Muscle of arm (tissue), 12 donors: ENCODE measurements around the gene NF2. TPM values are rescaled to one million over a fixed set of nuclear protein-coding genes. Genes with fewer than 3 reads are reported as not detected.
A peak's percentile ranks its signal among the peaks of the same experiment; 100 is the strongest.

ENCODE experiments used
- DNase-seq: peaks from one replicate; pipeline ENCODE4 v3.0.0-alpha.2; 2013
- polyA plus RNA-seq, 12 donors: library from polyadenylated mRNA; unstranded; fragments of 120-200 nt; gene quantifications; one replicate each; pipeline ENCODE4 v1.2.1, GENCODE V29; 2013; ENCODE audit not compliant: insufficient read length in 12 of 12

NF2 gene
- polyA plus RNA-seq, 12 donors = 19.7 to 24.0 (median 22.3) TPM; not detected in 1

- DNase-seq = no peak
Observed at GRCh38 chr22:29700206-29700899, 96.9 kb downstream of the NF2 start.

- no peak for DNase-seq
Observed at GRCh38 chr22:29700900-29701154, 97.4 kb downstream of the NF2 start.

- no peak for DNase-seq
Observed at GRCh38 chr22:29701155-29701999, 97.9 kb downstream of the NF2 start.

DNA sequence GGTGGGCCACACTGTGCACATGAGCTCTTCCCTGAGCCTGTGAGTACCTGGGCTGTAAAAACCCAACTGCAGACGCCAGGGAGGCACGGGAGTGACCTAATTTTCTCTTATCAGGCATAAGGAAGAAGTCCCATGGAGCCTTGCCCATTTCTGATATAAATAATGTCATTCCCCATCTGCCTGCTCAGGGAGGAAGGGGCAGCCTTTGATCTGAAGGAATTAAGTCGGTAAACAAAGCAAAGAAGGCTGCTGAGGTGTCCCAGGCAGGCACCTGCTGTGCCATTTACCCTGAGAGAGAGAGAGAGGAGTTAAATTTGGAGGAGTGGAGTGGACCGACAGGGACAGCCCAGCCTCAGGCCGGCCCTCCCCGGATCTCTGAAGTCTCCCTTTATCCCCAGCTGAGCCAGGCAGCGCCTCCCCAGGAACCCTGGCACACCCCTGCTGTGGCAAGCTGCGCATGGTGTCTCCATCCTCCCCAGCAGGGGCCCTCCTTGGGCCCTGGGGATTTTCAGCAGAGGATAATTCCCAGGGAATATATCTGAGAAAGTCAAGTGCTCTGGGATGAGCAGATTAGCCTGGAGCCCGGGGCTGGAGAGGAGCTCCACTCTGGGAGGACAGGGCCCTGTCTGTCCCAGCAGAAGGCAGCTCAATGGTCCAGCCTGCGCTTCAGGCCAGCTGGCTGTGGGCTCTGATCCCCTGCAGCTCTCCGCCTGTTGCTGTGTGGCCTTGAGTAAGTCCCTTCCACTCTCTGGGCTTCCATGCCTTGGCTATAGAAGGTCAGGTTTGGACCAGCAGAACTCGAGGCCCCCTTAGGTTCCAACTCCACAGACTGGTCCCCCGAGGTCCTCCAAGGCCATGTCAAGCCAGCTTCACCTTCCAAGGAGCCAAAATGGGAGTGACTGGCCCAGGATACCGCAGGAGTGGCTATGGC lies 98.8 kb downstream of the NF2 start:
- no peak for DNase-seq

GRCh38 chr22:29702931-29703501 lies 99.6 kb downstream of the NF2 start:
- DNase-seq = no peak

DNA sequence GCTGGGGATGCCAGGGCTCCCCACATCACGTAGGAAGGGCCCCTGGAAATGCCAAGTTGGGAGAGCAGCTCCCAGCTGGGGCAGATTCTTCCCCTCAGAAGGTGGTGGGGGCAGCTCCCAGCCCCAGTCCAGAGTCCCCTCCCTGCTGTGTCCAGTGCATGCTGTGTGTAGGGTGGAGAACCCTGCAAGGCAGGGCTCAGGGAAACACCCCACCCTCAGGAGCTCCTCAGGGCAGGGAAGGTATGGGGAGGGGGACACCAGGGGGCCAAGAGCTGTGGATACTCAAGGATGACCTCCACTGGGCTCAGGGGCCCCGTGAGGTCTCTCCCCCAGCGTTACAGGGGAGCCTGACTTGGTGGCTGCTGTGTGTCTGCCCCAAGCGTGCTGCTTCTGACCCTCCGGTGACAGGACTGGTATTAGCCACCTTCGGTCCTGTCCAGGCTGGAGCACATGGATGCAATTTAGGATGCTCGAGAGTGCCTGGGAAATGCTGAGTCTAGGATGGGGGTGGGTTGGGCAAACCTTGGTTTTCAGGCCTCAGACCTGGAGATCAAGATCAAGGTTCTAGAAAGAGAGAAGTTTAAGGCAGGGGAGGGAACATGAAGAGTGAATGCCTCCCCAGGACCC lies 100.2 kb downstream of the NF2 start:
- no peak for DNase-seq

- DNase-seq = no peak
Observed at GRCh38 chr22:29704528-29705285, 101.3 kb downstream of the NF2 start.

- DNase-seq = no peak
Observed at GRCh38 chr22:29705651-29706050, 102.2 kb downstream of the NF2 start.

GRCh38 chr22:29706486-29706885 lies 103.1 kb downstream of the NF2 start:
- DNase-seq = no peak

DNA sequence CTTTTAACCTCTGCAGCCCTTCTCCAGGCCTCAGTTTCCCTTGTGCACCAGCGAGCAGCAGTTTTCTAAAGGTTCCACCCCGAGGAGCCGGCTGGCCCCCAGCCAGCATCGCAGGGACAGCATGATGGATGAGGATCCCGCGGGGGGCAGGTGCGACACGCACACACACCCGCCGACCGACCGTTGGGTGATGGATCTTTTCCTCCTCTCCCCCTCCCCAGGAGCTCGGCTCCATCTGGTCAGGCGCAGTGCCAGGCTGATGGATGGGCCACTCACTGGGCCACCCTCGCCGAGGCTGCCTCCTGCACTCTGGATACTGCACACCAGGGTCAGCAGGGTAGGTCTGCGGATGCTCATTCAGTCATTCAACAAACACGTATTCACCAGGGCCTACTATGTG lies 103.6 kb downstream of the NF2 start:
- DNase-seq = no peak

DNA sequence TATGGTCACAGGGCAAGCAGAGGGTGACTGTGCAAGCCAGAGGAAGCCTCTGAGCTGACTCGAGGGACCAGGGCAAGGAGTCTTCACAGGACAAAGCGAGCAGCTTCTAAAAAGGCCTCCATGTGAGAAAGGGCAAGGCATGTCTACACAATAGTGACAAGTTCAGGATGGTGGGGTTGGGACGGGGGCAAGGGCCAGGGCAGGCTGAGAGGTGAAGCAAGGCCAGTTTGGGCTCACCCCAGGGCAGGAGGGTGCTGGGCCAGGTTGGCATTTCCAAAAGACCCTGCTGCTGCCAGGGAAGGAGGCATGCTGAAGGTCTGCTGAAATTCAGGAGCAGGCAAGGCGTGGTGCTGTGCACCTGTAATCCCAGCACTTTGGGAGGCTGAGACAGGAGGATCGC lies 104.0 kb downstream of the NF2 start:
- DNase-seq = no peak

- DNase-seq = no peak
Observed at GRCh38 chr22:29710193-29710592, 106.8 kb downstream of the NF2 start.

DNA sequence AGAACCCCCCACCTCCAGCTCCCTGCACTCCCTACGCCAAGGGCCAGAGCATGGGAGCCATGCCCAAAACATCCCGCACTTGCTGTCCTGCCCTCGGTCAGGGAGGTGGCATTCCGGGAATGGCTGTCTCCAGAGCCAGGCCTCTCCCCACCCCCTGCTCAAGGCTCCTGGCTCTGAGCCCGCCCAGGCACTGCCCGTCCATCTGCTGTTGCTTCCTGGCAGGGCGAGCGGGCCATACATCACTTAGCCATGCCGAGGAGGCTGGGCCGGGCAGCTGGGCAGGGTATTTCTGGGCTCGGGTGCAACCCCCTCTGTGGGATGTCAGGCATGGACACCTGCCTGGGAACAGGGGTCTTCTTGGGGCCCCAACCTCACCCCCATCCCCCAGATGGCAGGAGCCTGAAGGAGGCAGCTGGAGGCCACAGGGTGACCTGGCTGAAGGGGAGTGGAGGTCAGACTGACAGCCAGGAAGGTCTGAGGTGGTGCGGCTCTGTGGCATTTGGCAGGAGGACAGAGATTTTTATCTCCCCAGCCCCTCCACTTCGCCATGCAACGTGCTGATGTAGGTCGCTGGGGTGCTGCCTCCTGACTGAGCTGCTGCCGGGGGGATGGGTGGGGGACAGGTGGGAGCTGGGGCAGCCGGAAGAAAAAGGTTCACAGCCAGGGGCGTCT lies 107.6 kb downstream of the NF2 start:
- DNase-seq = no peak

GRCh38 chr22:29712119-29712518 lies 108.7 kb downstream of the NF2 start:
- DNase-seq = no peak

- no peak for DNase-seq
Observed at GRCh38 chr22:29713156-29713727, 109.8 kb downstream of the NF2 start.

- no peak for DNase-seq
Observed at GRCh38 chr22:29715240-29715639, 111.8 kb downstream of the NF2 start.

DNA sequence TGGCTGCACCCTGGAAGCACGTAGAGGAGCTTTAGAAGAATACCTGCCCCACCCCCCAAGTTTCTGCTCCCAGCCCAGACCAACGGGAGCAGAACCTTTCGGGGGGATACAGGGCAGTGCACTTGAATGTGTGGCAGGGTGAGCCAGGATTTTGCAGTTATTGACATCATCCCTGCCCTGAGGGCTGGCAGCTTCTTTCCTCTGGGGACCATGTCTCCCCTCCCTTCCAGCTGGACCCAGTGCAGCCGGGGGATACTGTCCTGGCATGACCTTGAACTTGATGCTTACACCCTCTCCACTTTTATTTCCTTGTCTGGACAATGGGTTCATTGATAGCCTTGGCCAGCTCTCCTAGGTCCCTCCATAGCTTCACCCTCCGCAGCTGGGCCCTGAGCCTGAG lies 112.3 kb downstream of the NF2 start:
- no peak for DNase-seq

GRCh38 chr22:29716814-29717545 lies 113.5 kb downstream of the NF2 start:
- DNase-seq = peak; percentile 85

DNA sequence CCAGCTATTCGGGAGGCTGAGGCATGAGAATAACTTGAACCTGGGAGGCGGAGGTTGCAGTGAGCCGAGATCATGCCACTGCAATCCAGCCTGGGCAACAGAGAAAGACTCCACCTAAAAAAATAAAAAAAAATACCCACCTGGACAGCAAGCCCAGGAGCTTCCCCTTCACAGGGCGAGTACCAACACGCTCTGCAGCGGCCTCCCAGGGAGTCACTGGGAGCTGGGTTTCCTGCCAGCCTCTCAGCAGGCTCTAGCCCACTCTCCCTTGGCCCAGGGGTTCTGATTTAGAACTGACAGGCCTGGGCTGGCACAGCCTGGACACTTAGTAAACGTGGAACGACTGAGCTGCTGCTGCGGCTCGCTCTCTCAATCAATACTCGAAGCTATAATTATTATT lies 114.4 kb downstream of the NF2 start:
- no peak for DNase-seq
